ENCODE data around the gene GOLGA3. TPM values are rescaled to one million over a fixed set of nuclear protein-coding genes. Genes with fewer than 3 reads are reported as not detected.

GOLGA3 gene
- total RNA-seq, 2 donors from 2014 or later, result 99.1 to 109 TPM

DNA sequence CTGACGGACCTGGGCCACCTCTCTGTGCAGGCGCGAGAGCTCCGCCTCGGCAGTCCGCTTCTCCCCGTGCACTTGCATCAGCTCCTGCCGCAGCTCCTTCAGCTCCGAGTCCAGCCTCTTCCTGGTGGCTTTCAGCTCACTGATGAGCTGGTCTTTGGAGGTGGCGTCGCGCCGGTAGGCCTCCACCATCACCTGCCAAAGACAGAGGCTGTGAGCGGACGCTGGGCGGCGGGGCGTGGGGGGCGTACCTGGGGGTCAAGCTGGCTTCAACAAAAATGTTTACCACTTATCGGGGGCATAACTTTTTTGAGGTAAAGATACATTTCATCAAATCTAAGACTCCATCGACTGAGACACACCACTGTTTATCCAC, 39.6 kb downstream of the GOLGA3 start:
- WGBS, result 98% methylated on average over 21 of the region's 21 CpGs
- Histone ChIP-seq H3K4me3 (no peak overlapping the region), H3K27ac (no peak overlapping the region), H3K4me1 (replicated peaks) (no peaks in the 10 kb centered on the region), H3K36me3 (peaks cover 4 to 12% of the 10 kb centered on the region in 2 donors), H3K9me3 (no peaks in the 10 kb centered on the region), H3K27me3 (replicated peaks; ENCODE audit: insufficient read depth) (no peaks in the 10 kb centered on the region)
- intact Hi-C loops (cut with DNase I), result no loop called here
- no peak for TF ChIP-seq CTCF (IDR thresholded peaks at IDR 0.05)
- no peak for TF ChIP-seq POLR2A (IDR thresholded peaks at IDR 0.05)
- TF ChIP-seq POLR2AphosphoS5 (IDR thresholded peaks at IDR 0.05), result no peak
- DNase-seq (ENCODE audit: low spot score), result no peak

- peaks cover 4 to 6% of the 10 kb centered on the region in 2 donors for H3K36me3 ChIP-seq
- H3K9me3 ChIP-seq, result no peaks in the 10 kb centered on the region
- intact Hi-C loops (cut with DNase I), result no loop called here
- H3K4me1 ChIP-seq (replicated peaks), result no peaks in the 10 kb centered on the region
- no peak for DNase-seq (ENCODE audit: low spot score)
- no peak overlapping the region for H3K27ac ChIP-seq
- WGBS, result 97% methylated on average over 29 of the region's 29 CpGs
- H3K4me3 ChIP-seq, result no peak overlapping the region
- no peaks in the 10 kb centered on the region for H3K27me3 ChIP-seq (replicated peaks; ENCODE audit: insufficient read depth)
- TF ChIP-seq POLR2A (IDR thresholded peaks at IDR 0.05), result no peak
- no peak for TF ChIP-seq CTCF (IDR thresholded peaks at IDR 0.05)
- TF ChIP-seq POLR2AphosphoS5 (IDR thresholded peaks at IDR 0.05), result no peak
Measured at GRCh38 chr12:132788375-132789098, 40.1 kb downstream of the GOLGA3 start.

DNA sequence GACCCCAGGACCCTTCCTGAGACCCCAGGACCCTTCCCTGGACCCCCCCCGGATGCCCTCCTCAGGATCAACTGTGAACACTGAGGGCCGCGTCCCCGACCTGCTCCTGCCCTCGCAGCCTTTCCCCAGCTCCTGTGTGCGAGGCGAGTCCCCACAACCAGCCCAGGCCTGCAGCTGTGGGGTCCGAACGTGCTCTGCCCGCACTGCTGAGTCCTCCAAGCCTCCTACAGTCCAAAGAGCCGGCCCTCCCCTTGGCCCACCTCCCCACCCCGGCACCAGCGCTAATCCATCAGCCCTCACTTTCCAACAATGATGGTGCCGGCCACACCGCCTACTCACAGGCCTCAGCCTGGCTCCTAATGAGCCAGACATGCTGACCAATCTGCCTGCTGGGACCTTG, 40.8 kb downstream of the GOLGA3 start:
- H3K9me3 ChIP-seq, result no peaks in the 10 kb centered on the region
- no peak overlapping the region for H3K4me3 ChIP-seq
- H3K4me1 ChIP-seq (replicated peaks), result no peaks in the 10 kb centered on the region
- WGBS, result 98% methylated on average over 15 of the region's 15 CpGs
- no peak for TF ChIP-seq POLR2A (IDR thresholded peaks at IDR 0.05)
- TF ChIP-seq CTCF (IDR thresholded peaks at IDR 0.05), result no peak
- no peak for TF ChIP-seq POLR2AphosphoS5 (IDR thresholded peaks at IDR 0.05)
- intact Hi-C loops (cut with DNase I), result no loop called here
- no peak overlapping the region for H3K27ac ChIP-seq
- H3K36me3 ChIP-seq, result peaks cover 4 to 6% of the 10 kb centered on the region in 2 donors
- H3K27me3 ChIP-seq (replicated peaks; ENCODE audit: insufficient read depth), result no peaks in the 10 kb centered on the region
- DNase-seq (ENCODE audit: low spot score), result no peak

DNA sequence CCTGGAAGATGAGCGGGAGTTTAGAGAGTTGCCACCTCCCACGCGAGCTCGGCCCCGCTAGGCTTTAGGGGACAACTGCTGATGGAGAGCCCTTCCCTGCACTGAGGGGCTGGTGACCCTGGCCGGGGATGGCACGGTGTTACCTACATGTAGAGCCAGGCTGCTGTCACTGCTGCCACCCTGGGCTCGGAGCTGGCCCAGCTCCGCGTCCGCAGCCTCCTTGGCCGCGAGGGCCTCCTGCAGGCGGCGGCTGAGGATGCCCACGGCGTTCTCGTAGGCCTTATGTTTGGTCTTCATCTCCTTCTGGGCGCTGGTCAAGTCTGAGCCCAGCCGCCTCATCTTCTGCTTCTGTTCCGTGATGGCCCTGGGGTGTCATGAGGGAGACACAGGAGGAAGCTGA, 42.5 kb downstream of the GOLGA3 start:
- 90% methylated on average over 21 of the region's 21 CpGs for WGBS
- H3K27ac ChIP-seq, result no peak overlapping the region
- H3K4me3 ChIP-seq, result no peak overlapping the region
- no peaks in the 10 kb centered on the region for H3K4me1 ChIP-seq (replicated peaks)
- intact Hi-C loops (cut with DNase I), result no loop called here
- DNase-seq (ENCODE audit: low spot score), result no peak
- H3K27me3 ChIP-seq (replicated peaks; ENCODE audit: insufficient read depth), result no peaks in the 10 kb centered on the region
- H3K9me3 ChIP-seq, result no peaks in the 10 kb centered on the region
- peaks cover 4 to 9% of the 10 kb centered on the region in 2 donors for H3K36me3 ChIP-seq
- TF ChIP-seq POLR2AphosphoS5 (IDR thresholded peaks at IDR 0.05) (no peak), CTCF (IDR thresholded peaks at IDR 0.05) (no peak), POLR2A (IDR thresholded peaks at IDR 0.05) (no peak)

DNA sequence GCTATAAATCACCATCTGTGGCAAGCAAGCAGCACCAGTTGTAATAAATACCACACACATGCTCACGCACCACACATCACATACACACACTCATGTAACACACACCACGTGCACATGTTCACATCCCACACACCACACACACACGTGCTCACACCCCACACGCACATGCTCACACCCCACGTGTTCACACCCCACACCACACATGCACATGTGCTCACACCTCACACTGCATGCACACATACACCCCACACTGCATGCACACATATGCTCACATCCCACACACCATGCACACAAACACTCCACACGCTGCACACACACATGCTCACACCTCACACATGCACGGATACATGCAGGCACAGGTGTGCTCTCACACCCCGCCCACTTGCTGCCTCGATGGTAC, 44.1 kb downstream of the GOLGA3 start:
- no peak for DNase-seq (ENCODE audit: low spot score)
- H3K36me3 ChIP-seq, result peaks cover 9 to 13% of the 10 kb centered on the region in 2 donors
- H3K27ac ChIP-seq, result no peak overlapping the region
- TF ChIP-seq POLR2AphosphoS5 (IDR thresholded peaks at IDR 0.05) (no peak), CTCF (IDR thresholded peaks at IDR 0.05) (no peak), POLR2A (IDR thresholded peaks at IDR 0.05) (no peak)
- WGBS, result 89% methylated on average over 9 of the region's 9 CpGs
- intact Hi-C loops (cut with DNase I), result no loop called here
- no peak overlapping the region for H3K4me3 ChIP-seq
- H3K9me3 ChIP-seq, result no peaks in the 10 kb centered on the region
- no peaks in the 10 kb centered on the region for H3K27me3 ChIP-seq (replicated peaks; ENCODE audit: insufficient read depth)
- H3K4me1 ChIP-seq (replicated peaks), result no peaks in the 10 kb centered on the region
